ENCODE data around the gene DOCK3.

DNA sequence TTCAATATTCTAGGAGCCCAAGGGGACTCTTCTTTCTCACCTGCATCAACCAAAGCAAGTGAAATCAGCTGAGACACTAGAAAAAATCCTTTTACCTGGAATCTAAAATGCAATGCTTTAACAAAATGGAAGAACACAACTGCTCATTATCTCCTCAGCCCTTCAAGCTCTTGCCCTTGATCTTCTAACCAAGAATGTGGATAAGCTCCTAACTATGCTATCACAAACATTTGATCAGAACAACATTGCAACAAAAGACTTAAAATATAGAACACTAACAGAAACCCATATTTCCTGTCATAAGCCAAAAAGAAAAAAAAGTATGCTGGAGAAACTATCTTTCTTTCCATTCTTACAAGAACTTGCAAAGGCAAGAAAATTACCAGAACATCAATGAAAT is 728.9 kb downstream of the DOCK3 start:
- TF ChIP-seq CHD2 (IDR thresholded peaks at IDR 0.05; ENCODE audit: borderline replicate concordance, low read depth, low read length) (no peak), EZH2 (IDR thresholded peaks at IDR 0.05; ENCODE audit: borderline replicate concordance, control insufficient read depth, low read depth, low read length) (no peak), POLR2A (IDR thresholded peaks at IDR 0.05; ENCODE audit: low read depth, low read length) (no peak)
